A375 (cell line): ENCODE results near the gene SYNE3. TPM values are rescaled to one million over a fixed set of nuclear protein-coding genes. Genes with fewer than 3 reads are reported as not detected.
A peak's percentile ranks its signal among the peaks of the same experiment; 100 is the strongest.

Experiments used
- small RNA-seq: library from RNA; depleted of rRNA; stranded (forward); fragments of <200 nt; gene quantifications from one replicate; pipeline ENCODE3, GENCODE V24; 2014
- total RNA-seq: library from RNA; depleted of rRNA; stranded (reverse); fragments of >200 nt; shearing (Covaris generic); gene quantifications from 2 replicates; pipeline ENCODE4 v1.2.3, GENCODE V29; 2014; rRNA removed

Gene SYNE3
- total RNA-seq: 6.0 and 6.8 TPM in 2 replicates

GRCh38 chr14:95516554-95517181, at the start of gene SYNE3:
SYNE3 (minus strand) TSS chr14:95516650; CDS start chr14:95475821, 40,829 bp downstream.

GRCh38 chr14:95534299-95535225, 18.1 kb upstream of the SYNE3 start, which contains the start of gene GLRX5:
GLRX5 (plus strand) TSS chr14:95535050; CDS start chr14:95535090, 40 bp downstream.

Small RNAs within 50 kb of the gene (small RNA-seq; reads per million reads assigned to genes)
- 1.9 reads per million, percentile 73 among the genes with 10 or more reads in this experiment for gene SCARNA13

Other genes starting within 250 kb of the SYNE3 start
- 14.7 and 14.9 TPM in 2 replicates for gene CLMN, start 196.7 kb downstream of the SYNE3 start, total RNA-seq
- 28.8 and 34.1 TPM in 2 replicates for gene GLRX5, start 18.4 kb upstream of the SYNE3 start, total RNA-seq
- gene TCL1B, start 169.8 kb upstream of the SYNE3 start, total RNA-seq: not detected in 2 replicates
- gene TCL1A, start 197.5 kb upstream of the SYNE3 start, total RNA-seq: not detected in 2 replicates